ENCODE results near the gene HPN. TPM values are rescaled to one million over a fixed set of nuclear protein-coding genes. Genes with fewer than 3 reads are reported as not detected.

HPN gene
- total RNA-seq, 2 donors from 2014 or later, result 0.27 to 1.0 TPM

DNA sequence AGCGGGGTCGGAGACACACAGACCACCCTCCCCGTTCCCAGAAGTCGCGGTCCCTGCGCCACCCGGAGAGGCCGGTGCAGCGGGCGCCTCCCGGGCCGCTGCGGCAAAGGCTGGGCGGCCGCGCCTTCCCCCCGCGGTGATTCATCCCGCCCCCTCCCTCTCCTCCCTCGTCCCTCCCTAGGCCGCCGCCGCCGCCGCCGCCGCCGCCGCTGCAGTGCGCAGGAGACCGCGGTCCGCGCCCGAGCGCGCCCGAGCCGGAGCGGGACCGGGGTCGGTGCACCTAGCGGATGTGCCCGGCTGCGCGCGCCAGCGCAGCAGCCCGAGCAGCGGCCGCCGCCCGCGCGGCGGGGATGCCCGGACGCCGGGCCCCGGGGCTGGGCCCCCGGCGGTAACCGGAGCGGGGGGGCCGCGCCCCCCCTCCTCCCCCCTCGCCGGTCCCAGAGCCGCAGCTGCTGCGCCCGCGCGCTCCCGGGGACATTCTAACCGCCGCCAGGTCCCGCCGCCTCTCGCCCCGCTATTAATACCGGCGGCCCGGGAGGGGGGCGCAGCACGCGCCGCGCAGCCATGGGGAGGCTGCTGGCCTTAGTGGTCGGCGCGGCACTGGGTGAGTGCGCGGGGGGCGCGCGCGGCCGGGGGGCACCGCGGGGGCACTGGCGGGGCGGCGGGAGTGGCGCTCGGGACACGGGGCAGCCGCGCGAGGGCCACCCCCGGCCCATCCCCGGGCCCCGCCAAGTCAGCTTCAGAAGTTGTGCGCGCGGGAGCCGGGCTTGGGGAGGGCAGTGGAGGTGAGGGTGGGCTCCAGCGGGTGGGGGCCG lies 11.1 kb upstream of the HPN start, which contains the start of gene SCN1B:
SCN1B (plus strand) TSS at position 214 of the 815 bp plus-strand sequence; CDS start at position 565, 351 bp downstream.
- intact Hi-C loops (cut with DNase I), result no loop called here
- TF ChIP-seq, protein P1, sequence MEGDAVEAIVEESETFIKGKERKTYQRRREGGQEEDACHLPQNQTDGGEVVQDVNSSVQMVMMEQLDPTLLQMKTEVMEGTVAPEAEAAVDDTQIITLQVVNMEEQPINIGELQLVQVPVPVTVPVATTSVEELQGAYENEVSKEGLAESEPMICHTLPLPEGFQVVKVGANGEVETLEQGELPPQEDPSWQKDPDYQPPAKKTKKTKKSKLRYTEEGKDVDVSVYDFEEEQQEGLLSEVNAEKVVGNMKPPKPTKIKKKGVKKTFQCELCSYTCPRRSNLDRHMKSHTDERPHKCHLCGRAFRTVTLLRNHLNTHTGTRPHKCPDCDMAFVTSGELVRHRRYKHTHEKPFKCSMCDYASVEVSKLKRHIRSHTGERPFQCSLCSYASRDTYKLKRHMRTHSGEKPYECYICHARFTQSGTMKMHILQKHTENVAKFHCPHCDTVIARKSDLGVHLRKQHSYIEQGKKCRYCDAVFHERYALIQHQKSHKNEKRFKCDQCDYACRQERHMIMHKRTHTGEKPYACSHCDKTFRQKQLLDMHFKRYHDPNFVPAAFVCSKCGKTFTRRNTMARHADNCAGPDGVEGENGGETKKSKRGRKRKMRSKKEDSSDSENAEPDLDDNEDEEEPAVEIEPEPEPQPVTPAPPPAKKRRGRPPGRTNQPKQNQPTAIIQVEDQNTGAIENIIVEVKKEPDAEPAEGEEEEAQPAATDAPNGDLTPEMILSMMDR (IDR thresholded peaks at IDR 0.05), result no peak
- Histone ChIP-seq H3K9ac (ENCODE audit: low read depth in 2 of 2, low read length in 2 of 2) (peak within 1 kb of the TSS in 1 of 2 donors; percentile 35), H3K4me1 (no peaks in the 10 kb centered on the region), H3K9me3 (no peaks in the 10 kb centered on the region), H3K27me3 (peaks cover 24% of the 10 kb centered on the region), H3K36me3 (no peaks in the 10 kb centered on the region), H3K27ac (no peak within 1 kb of the TSS), H3K4me3 (peak within 1 kb of the TSS; percentile 19)
- DNase-seq, result no peak

DNA sequence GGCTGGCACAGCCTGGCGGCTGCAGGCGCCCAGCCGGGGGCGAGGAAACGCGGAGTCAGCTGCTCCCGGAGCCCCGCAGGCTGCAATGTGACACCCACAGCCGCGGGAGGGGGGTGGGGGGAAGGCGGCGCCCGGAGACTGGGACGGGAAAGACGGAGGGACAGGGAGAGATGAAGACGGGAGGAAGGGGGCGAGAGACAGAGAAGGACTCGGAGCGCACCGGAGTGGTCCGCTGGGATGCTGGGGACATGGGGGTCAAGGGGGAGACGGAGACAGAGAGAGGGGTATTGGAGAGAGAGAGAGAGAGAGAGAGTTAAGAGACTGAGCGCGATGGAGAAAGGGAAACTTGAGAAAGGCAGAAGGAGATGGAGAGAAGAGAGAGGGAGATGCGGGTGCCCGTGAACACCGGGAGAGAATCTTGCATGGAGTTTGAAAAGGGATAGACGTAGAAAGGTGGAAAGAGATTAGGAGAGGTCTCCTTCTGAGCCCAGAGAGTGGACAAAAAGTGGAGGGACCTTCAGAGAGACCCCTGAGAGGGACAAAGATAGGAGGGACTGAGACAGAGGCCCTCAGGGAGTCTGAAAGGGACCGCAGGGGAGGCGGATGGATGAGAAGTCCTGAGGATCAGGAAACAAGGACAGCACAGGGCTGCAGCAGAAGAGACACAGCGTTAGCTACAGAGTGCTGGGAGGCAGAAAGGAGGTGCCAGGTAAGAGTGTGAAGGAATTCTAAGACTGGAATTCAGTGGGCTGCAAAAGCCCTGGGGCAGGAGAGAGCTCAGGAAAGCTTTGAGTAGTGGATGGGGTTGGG lies 10.2 kb upstream of the HPN start:
- no peak overlapping the region for H3K9ac ChIP-seq (ENCODE audit: low read depth in 2 of 2, low read length in 2 of 2)
- H3K4me3 ChIP-seq, result peak overlapping the region; percentile 19
- H3K36me3 ChIP-seq, result no peaks in the 10 kb centered on the region
- H3K27me3 ChIP-seq, result peaks cover 24% of the 10 kb centered on the region
- no peaks in the 10 kb centered on the region for H3K4me1 ChIP-seq
- H3K9me3 ChIP-seq, result no peaks in the 10 kb centered on the region
- intact Hi-C loops (cut with DNase I), result no loop called here
- DNase-seq, result no peak
- no peak overlapping the region for H3K27ac ChIP-seq
- TF ChIP-seq, protein P1 (IDR thresholded peaks at IDR 0.05), result no peak

- Histone ChIP-seq H3K27me3 (peaks cover 24% of the 10 kb centered on the region), H3K36me3 (no peaks in the 10 kb centered on the region), H3K4me1 (no peaks in the 10 kb centered on the region), H3K27ac (no peak overlapping the region), H3K4me3 (no peak overlapping the region), H3K9me3 (no peaks in the 10 kb centered on the region), H3K9ac (ENCODE audit: low read depth in 2 of 2, low read length in 2 of 2) (no peak overlapping the region)
- intact Hi-C loops (cut with DNase I), result no loop called here
- no peak for DNase-seq
- TF ChIP-seq, protein P1 (IDR thresholded peaks at IDR 0.05), result no peak
These were observed 9.1 kb upstream of the HPN start for GRCh38 chr19:35032356-35032865.

DNA sequence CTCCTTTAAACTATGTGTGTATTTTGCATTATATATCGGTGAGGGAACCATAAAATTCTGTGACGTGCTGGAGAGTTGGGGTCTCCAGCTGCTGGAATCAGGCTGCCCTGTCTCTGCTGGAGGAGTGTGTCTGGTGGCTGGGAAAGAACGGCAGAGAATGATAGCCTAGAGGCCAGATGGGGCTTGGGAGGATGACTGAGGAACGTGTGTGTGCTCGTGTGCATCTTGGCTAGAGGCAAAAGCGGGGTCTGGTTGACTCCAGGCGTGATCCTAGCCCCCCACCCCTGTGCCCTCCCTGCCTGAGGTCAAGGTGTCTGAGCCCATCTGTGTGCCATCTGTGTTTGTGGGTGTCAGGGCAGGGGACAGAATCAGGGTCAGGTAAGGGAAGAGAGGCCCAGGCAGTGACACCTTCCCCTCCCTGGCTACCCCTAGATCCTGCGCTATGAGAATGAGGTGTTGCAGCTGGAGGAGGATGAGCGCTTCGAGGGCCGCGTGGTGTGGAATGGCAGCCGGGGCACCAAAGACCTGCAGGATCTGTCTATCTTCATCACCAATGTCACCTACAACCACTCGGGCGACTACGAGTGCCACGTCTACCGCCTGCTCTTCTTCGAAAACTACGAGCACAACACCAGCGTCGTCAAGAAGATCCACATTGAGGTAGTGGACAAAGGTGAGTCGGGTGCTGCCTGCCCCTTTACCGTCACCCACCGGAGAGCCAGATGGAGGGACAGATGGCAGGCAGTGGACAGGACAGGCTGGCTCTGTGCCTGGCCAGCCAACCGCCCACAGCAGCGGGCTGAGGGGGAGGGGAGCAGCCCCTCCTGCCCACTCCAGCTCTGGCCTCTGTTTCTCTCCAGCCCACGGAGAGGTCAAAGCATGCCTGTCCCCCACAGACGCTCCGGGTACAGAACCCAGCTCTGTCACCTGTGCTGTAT lies 8.2 kb upstream of the HPN start:
- H3K9ac ChIP-seq (ENCODE audit: low read depth in 2 of 2, low read length in 2 of 2), result no peak overlapping the region
- no peaks in the 10 kb centered on the region for H3K9me3 ChIP-seq
- peaks cover 24% of the 10 kb centered on the region for H3K27me3 ChIP-seq
- H3K4me1 ChIP-seq, result no peaks in the 10 kb centered on the region
- DNase-seq, result no peak
- TF ChIP-seq, protein P1 (IDR thresholded peaks at IDR 0.05), result no peak
- H3K36me3 ChIP-seq, result no peaks in the 10 kb centered on the region
- H3K4me3 ChIP-seq, result no peak overlapping the region
- H3K27ac ChIP-seq, result no peak overlapping the region
- intact Hi-C loops (cut with DNase I), result no loop called here
